Endothelial cell of umbilical vein (primary cell): ENCODE data around the gene POLN.

Experiments
- POLR2AphosphoS5 ChIP-seq: IDR thresholded peaks from 2 replicates; pipeline ENCODE4 v1.6.1; 2012; ENCODE audit warnings: low read depth, mild to moderate bottlenecking, control low read depth, low read length, moderate library complexity; ENCODE audit not compliant: insufficient read depth
- TF ChIP-seq, protein P1 (sequence below), 2 donors: IDR thresholded peaks; 1 replicate in 1 of 2; 2 replicates in 1 of 2; pipeline ENCODE4 v1.5.1; 2011; ENCODE audit warnings: low read length in 2 of 2, mild to moderate bottlenecking in 2 of 2, moderate library complexity in 2 of 2, control low read depth in 1 of 2, inconsistent platforms in 1 of 2, low read depth in 1 of 2; ENCODE audit not compliant: insufficient read depth in 1 of 2; ENCODE audit errors: extremely low read depth in 1 of 2

DNA sequence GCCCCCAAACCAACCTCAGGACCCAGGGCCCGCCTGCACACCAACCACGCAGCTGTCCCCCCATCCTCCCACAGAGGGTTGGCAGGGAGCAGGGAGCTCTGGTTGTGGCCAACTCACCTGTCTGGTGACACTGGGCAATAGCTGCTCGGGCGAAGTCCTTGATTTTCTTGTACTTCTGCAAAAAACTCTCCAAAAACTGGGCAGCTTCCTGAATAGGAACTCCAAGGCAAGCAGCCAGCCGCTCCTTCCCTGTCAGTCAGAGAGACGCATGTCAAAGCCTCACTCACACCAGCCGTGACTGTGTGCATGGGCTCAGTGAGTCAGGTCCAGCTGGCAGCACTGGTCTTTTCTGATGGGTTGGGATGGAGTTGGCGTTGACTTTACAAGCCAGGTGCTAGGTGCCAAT lies 156.4 kb downstream of the POLN start:
- TF ChIP-seq, protein P1, sequence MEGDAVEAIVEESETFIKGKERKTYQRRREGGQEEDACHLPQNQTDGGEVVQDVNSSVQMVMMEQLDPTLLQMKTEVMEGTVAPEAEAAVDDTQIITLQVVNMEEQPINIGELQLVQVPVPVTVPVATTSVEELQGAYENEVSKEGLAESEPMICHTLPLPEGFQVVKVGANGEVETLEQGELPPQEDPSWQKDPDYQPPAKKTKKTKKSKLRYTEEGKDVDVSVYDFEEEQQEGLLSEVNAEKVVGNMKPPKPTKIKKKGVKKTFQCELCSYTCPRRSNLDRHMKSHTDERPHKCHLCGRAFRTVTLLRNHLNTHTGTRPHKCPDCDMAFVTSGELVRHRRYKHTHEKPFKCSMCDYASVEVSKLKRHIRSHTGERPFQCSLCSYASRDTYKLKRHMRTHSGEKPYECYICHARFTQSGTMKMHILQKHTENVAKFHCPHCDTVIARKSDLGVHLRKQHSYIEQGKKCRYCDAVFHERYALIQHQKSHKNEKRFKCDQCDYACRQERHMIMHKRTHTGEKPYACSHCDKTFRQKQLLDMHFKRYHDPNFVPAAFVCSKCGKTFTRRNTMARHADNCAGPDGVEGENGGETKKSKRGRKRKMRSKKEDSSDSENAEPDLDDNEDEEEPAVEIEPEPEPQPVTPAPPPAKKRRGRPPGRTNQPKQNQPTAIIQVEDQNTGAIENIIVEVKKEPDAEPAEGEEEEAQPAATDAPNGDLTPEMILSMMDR (IDR thresholded peaks at IDR 0.05; ENCODE audit: extremely low read depth in 1 of 2, insufficient read depth in 1 of 2, low read depth in 1 of 2, low read length in 2 of 2), result no peak
- no peak for TF ChIP-seq POLR2AphosphoS5
